ENCODE data around the gene ABHD16A.

Gene ABHD16A

GRCh38 chr6:31727034-31727716 is 24.1 kb upstream of the ABHD16A start:
- Histone ChIP-seq H3K9me3 (no peaks in the 10 kb centered on the region), H3K36me3 (replicated peaks) (peaks cover 17% of the 10 kb centered on the region), H3K4me1 (peaks cover 4% of the 10 kb centered on the region; the same call in 1 of the 2 replicates), H3K27me3 (ENCODE audit: low read depth) (no peaks in the 10 kb centered on the region), H3K4me3 (no peak overlapping the region)
- DNase-seq (ENCODE audit: low spot score in 2 of 2), result no peak
- in situ Hi-C loops (cut with MboI; ENCODE audit: low sequenced_read_pairs), result no loop called here

DNA sequence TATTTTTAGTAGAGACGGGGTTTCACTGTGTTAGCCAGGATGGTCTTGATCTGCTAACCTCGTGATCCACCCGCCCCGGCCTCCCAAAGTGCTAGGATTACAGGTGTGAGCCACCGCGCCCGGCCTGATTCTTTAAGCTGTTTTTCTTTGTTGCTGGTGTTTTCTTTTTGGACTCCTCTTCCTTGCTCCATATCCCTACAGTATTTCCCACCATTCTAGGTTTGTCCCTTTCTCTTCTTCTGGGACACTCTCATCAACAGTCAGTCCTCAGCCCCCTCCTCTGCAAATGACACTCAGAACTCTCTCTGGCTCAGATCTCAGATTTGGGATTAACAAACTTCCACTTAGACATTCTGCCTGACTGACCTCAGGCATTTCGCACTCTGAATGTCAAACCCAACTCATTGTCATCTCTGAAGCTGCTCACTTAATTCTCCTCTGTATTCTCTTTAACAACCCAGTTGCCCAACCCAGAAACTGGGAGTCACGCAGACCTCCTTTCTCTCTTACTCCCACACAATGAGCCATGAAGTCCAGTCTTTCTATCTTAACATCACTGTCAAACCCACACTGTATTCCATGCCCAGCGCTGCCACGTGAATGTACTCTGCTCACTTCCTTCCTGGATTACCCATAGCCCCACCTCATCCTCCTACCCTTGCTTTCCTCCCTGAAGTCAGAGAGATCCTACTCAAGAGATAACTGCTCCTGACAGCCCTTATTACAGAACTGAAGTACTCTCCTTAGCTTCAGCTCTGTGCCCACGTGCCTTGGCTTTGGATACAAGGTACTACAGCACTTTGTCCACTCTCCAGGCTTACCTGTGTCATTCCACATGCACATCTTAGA is 22.6 kb upstream of the ABHD16A start:
- in situ Hi-C loops (cut with MboI; ENCODE audit: low sequenced_read_pairs), result no loop called here
- no peak for DNase-seq (ENCODE audit: low spot score in 2 of 2)
- Histone ChIP-seq H3K9me3 (no peaks in the 10 kb centered on the region), H3K4me1 (peaks cover 4% of the 10 kb centered on the region; the same call in 1 of the 2 replicates), H3K27me3 (ENCODE audit: low read depth) (no peaks in the 10 kb centered on the region), H3K36me3 (replicated peaks) (peaks cover 4% of the 10 kb centered on the region), H3K4me3 (no peak overlapping the region)

DNA sequence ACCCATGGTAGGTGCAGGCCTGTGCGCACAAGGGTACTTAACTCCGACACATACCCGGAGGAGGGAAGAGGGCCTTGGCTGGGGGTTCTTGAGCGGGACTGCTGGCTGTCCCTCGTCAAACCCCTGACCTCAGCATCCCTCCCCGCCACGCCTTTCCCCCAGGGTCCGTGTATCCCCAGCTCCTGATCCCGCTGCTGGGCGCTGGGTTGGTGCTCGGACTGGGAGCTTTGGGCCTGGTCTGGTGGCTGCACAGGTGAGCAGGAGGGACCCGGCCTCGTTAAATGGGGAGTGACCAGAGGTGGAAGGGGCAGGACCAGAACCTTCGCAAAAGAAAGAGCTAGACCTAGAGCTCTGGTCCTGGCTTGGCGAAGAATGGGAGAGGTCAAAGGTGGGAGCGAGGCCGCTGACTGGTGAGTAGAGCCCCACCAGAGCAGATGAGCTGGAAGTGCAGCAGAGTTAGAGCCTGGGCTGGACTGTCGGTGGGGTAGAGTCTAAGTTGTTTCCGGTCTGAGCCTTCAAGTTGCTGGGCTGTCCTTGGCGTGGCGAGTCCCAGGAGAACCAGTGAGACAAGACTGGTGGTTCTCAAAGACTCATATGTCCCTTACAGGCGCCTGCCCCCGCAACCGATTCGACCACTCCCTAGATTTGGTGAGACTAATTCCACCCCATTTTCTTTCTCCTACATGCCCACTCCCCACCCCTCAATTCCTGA is 21.0 kb upstream of the ABHD16A start:
- no peaks in the 10 kb centered on the region for H3K9me3 ChIP-seq
- no peaks in the 10 kb centered on the region; the same call in 1 of the 2 replicates for H3K4me1 ChIP-seq
- no peaks in the 10 kb centered on the region for H3K27me3 ChIP-seq (ENCODE audit: low read depth)
- no peaks in the 10 kb centered on the region; the same call in 1 of the 2 replicates for H3K36me3 ChIP-seq (replicated peaks)
- H3K4me3 ChIP-seq, result no peak overlapping the region
- no peak for DNase-seq (ENCODE audit: low spot score in 2 of 2)
- in situ Hi-C loops (cut with MboI; ENCODE audit: low sequenced_read_pairs), result no loop called here

GRCh38 chr6:31723245-31723979 is 20.3 kb upstream of the ABHD16A start, which contains the start of gene MPIG6B:
MPIG6B (plus strand) TSS chr6:31723373; CDS start chr6:31723384, 11 bp downstream.
- DNase-seq (ENCODE audit: low spot score in 2 of 2), result no peak
- Histone ChIP-seq H3K27me3 (ENCODE audit: low read depth) (no peaks in the 10 kb centered on the region), H3K9me3 (no peaks in the 10 kb centered on the region), H3K36me3 (replicated peaks) (no peaks in the 10 kb centered on the region; the same call in 1 of the 2 replicates), H3K4me1 (no peaks in the 10 kb centered on the region), H3K4me3 (no peak within 1 kb of the TSS)
- in situ Hi-C loops (cut with MboI; ENCODE audit: low sequenced_read_pairs), result no loop called here

GRCh38 chr6:31722173-31722572 is 19.0 kb upstream of the ABHD16A start:
- DNase-seq (ENCODE audit: low spot score in 2 of 2), result no peak
- in situ Hi-C loops (cut with MboI; ENCODE audit: low sequenced_read_pairs), result no loop called here
- Histone ChIP-seq H3K4me1 (no peaks in the 10 kb centered on the region), H3K27me3 (ENCODE audit: low read depth) (no peaks in the 10 kb centered on the region), H3K4me3 (no peak overlapping the region), H3K36me3 (replicated peaks) (no peaks in the 10 kb centered on the region), H3K9me3 (no peaks in the 10 kb centered on the region)

DNA sequence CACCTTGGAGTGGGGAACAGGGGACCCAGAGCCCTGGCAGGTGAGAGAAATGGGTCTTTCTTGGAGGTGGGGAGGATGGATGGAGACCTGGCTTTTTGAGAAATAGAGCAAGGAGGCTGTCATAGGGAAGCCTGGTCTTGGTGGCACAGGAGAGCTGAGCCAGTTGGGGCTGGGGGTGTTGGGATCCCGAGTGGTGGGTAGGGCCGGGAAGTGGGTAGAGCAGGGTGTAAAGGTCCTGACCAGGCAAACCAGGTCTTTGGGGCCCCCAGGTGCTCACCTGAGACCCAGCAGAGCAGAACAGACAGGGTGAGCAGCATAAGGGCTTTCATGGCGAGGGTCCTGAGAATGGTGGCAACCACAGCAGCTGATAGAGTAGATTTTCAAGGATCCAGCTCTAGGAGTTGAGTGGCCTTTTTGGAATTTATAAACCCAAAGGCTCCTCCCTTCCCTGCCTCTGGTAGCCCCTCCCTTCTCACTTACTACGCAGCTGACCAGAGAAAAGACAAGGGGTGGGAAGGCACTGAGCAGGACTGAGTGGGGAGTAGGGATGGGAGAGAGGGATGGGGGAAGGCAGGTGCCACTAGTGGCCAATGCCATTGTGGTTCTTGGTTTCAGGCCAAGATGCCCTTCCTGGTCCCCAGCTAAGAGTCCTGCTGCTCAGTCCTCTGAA is 18.4 kb upstream of the ABHD16A start, which contains the start of gene LY6G6C:
TSS of gene LY6G6C (minus strand) at position 396 of the 670 bp plus-strand sequence. CDS start at position 329, 67 bp downstream.
- H3K4me3 ChIP-seq, result no peak within 1 kb of the TSS
- H3K36me3 ChIP-seq (replicated peaks), result no peaks in the 10 kb centered on the region
- in situ Hi-C loops (cut with MboI; ENCODE audit: low sequenced_read_pairs), result no loop called here
- DNase-seq (ENCODE audit: low spot score in 2 of 2), result no peak
- H3K27me3 ChIP-seq (ENCODE audit: low read depth), result no peaks in the 10 kb centered on the region
- no peaks in the 10 kb centered on the region for H3K9me3 ChIP-seq
- H3K4me1 ChIP-seq, result no peaks in the 10 kb centered on the region

DNA sequence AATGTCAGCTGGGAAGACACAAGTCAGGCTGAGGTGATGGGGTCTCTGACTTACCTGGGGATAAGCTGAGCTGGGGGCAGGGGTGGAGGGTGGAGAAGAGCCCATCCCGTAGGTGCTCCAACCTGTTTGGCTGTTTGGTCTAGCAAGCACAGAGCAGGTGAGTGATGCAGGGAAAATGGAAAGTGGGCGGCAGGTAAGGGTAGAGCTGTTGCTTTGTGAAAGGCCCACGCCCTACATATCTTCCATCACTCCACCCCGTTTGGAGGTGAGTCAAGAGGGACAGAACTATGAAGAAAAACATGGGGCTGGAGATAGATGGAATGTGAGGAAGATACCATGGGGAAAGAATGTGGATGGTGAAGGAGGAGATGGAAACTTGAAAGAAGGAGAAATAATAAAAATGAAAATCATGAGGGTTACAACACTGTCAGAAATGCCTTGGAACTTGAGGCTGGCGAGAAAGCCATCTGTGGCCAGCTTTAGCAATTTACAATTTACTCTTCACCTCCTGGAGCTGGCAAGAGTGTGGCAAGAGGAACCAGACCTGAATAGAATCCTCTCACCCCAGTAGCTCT is 17.2 kb upstream of the ABHD16A start:
- no peak overlapping the region for H3K4me3 ChIP-seq
- no peaks in the 10 kb centered on the region for H3K27me3 ChIP-seq (ENCODE audit: low read depth)
- no peaks in the 10 kb centered on the region for H3K4me1 ChIP-seq
- no peaks in the 10 kb centered on the region for H3K36me3 ChIP-seq (replicated peaks)
- no peak for DNase-seq (ENCODE audit: low spot score in 2 of 2)
- H3K9me3 ChIP-seq, result no peaks in the 10 kb centered on the region
- in situ Hi-C loops (cut with MboI; ENCODE audit: low sequenced_read_pairs), result no loop called here

DNA sequence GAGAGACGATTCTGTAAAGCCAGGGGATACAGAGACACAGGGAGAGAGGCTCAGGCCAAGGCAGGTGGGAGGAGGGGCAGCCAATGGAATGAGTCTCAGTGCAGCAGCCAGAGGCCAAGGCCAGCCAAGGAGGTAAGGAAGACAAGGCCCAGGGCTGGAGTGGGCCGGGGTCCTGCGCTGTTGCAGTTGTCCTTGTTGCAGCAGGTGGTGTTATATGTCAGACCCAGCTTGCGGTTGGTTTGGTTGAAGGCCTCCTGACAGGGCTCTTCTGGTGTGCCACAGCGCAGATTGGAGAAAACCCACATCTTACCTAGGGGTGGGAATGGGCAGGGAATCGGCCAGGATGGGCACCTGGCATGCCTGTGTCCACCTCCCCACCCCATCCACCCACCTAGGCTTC is 15.9 kb upstream of the ABHD16A start:
- in situ Hi-C loops (cut with MboI; ENCODE audit: low sequenced_read_pairs), result no loop called here
- no peaks in the 10 kb centered on the region for H3K9me3 ChIP-seq
- H3K36me3 ChIP-seq (replicated peaks), result no peaks in the 10 kb centered on the region
- no peak overlapping the region for H3K4me3 ChIP-seq
- no peak for DNase-seq (ENCODE audit: low spot score in 2 of 2)
- peaks cover 3% of the 10 kb centered on the region for H3K4me1 ChIP-seq
- H3K27me3 ChIP-seq (ENCODE audit: low read depth), result no peaks in the 10 kb centered on the region

DNA sequence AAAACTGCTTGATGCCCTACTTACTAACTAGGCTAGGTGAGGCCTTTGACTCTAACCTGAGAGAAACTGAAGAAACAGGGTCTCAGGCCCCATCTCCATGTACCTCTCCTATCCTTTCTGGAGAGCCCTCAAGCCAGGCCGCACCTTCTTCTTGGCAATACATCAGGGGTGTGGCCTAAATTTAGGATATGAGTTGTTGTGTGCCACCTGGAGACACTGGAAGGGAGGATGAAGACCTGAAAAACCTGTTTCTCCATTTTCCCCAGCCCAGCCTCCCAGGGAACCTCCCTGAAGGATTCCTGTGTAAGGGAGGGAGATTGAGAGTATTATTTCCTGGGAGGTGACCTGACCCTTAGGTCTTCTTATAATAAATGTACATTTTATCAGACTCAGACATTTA is 15.1 kb upstream of the ABHD16A start:
- in situ Hi-C loops (cut with MboI; ENCODE audit: low sequenced_read_pairs), result no loop called here
- Histone ChIP-seq H3K36me3 (replicated peaks) (no peaks in the 10 kb centered on the region), H3K27me3 (ENCODE audit: low read depth) (no peaks in the 10 kb centered on the region), H3K4me1 (peaks cover 7% of the 10 kb centered on the region), H3K4me3 (no peak overlapping the region), H3K9me3 (no peaks in the 10 kb centered on the region)
- DNase-seq (ENCODE audit: low spot score in 2 of 2), result no peak

DNA sequence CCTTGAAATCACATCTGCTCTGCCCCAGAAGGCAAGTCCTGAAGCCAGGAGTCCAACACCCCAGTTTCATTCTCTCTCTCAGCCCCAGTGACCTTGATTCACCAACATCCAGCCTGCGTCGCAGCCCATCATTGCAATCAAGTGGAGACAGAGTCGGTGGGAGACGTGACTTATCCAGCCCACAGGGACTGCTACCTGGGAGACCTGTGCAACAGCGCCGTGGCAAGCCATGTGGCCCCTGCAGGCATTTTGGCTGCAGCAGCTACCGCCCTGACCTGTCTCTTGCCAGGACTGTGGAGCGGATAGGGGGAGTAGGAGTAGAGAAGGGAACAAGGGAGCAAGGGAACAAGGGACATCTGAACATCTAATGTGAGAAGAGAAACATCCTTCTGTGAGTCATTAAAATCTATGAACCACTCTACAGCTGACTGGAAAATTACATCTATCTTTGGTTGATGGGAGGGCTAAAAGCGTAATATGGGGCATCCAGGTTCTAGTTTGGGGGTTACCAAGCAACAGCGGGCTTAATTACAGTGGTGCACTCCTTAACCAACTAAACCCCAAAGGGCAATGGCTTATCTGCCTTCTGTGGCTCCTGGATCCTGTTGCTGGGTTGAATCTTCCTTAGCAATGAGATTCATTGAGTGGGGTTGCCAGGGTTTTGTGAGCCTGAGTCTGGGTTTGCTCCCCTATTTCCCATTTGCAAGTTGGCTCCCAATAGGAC is 14.5 kb upstream of the ABHD16A start:
- no peak for DNase-seq (ENCODE audit: low spot score in 2 of 2)
- no peaks in the 10 kb centered on the region for H3K36me3 ChIP-seq (replicated peaks)
- H3K27me3 ChIP-seq (ENCODE audit: low read depth), result no peaks in the 10 kb centered on the region
- H3K4me1 ChIP-seq, result peaks cover 7% of the 10 kb centered on the region
- in situ Hi-C loops (cut with MboI; ENCODE audit: low sequenced_read_pairs), result no loop called here
- H3K4me3 ChIP-seq, result no peak overlapping the region
- H3K9me3 ChIP-seq, result no peaks in the 10 kb centered on the region

GRCh38 chr6:31715022-31715958 is 12.2 kb upstream of the ABHD16A start, which contains the start of gene LY6G6D:
LY6G6D (plus strand) TSS chr6:31715348; CDS start chr6:31715356, 8 bp downstream.
- DNase-seq (ENCODE audit: low spot score in 2 of 2), result no peak
- Histone ChIP-seq H3K27me3 (ENCODE audit: low read depth) (no peaks in the 10 kb centered on the region), H3K36me3 (replicated peaks) (no peaks in the 10 kb centered on the region), H3K9me3 (no peaks in the 10 kb centered on the region), H3K4me3 (no peak within 1 kb of the TSS), H3K4me1 (peaks cover 7% of the 10 kb centered on the region)
- in situ Hi-C loops (cut with MboI; ENCODE audit: low sequenced_read_pairs), result no loop called here

Measured in HAP-1 (cell line).